SH-SY5Y (cell line): ENCODE measurements around the gene GTPBP3.

Experiments used
- GATA2 ChIP-seq: IDR thresholded peaks from 2 replicates; pipeline ENCODE4 v1.6.1; 2011; ENCODE audit warnings: mild to moderate bottlenecking, low read depth, low read length
- GATA3 ChIP-seq: IDR thresholded peaks from 2 replicates; pipeline ENCODE4 v1.6.1; 2011; ENCODE audit warnings: low read depth, mild to moderate bottlenecking, low read length, moderate library complexity

GRCh38 chr19:17294051-17294891 lies 43.1 kb upstream of the GTPBP3 start:
- TF ChIP-seq GATA2 (no peak), GATA3 (no peak)
